CD4-positive, alpha-beta T cell (primary cell): ENCODE data around the gene ANO10. TPM values are rescaled to one million over a fixed set of nuclear protein-coding genes. Genes with fewer than 3 reads are reported as not detected.

ENCODE experiments used
- ATAC-seq: fragments of 200-7000 bp; cut with Tn5 transposase; one replicate; pipeline ENCODE4 v1.10.0; 2022; ENCODE audit warnings: mild to moderate bottlenecking; ENCODE audit not compliant: poor library complexity
- CTCF ChIA-PET: fragments of 350-600 bp; sonication (Branson Sonifier 250); formaldehyde crosslinking; loops from one replicate; lab custom pipeline; 2021; ENCODE audit warnings: antibody characterized with exemption, inconsistent platforms; lab: Charles Lee
- POLR2A ChIA-PET: fragments of 350-600 bp; sonication (Branson Sonifier 250); formaldehyde crosslinking; loops from one replicate; lab custom pipeline; 2021; ENCODE audit warnings: antibody characterized with exemption, inconsistent platforms; lab: Charles Lee
- DNase-seq, 14 experiments: peaks; one replicate each; pipeline ENCODE4 v3.0.0-alpha.2; 2013 to 2020; ENCODE audit warnings: mixed read lengths in 2 of 14
- H3K27ac ChIP-seq, 2 donors: one replicate each; pipeline versions ENCODE4 v1.5.1 to v1.7.0; 2013; ENCODE audit warnings: low read length in 2 of 2, low read depth in 1 of 2, mild to moderate bottlenecking in 1 of 2
- H3K27me3 ChIP-seq, 2 experiments: 1 replicate in 1 of 2; 2 replicates in 1 of 2; pipeline versions ENCODE4 v1.6.1 to v1.7.0; 2013; ENCODE audit warnings: low read length in 2 of 2, control low read depth in 1 of 2, mild to moderate bottlenecking in 1 of 2, moderate library complexity in 1 of 2; ENCODE audit not compliant: insufficient read depth in 2 of 2, control insufficient read depth in 1 of 2
- H3K36me3 ChIP-seq: one replicate; pipeline ENCODE4 v1.6.1; 2013; ENCODE audit warnings: low read length, control low read depth; ENCODE audit not compliant: insufficient read depth
- H3K4me1 ChIP-seq: one replicate; pipeline ENCODE4 v1.6.1; 2013; ENCODE audit warnings: low read length, control low read depth; ENCODE audit not compliant: insufficient read depth
- H3K4me3 ChIP-seq: one replicate; pipeline ENCODE4 v1.5.1; 2013; ENCODE audit warnings: mild to moderate bottlenecking, low read length, moderate library complexity
- H3K9me3 ChIP-seq, 2 experiments: 1 replicate in 1 of 2; 2 replicates in 1 of 2; pipeline versions ENCODE4 v1.6.1 to v1.7.0; 2013; ENCODE audit warnings: low read length in 2 of 2, mild to moderate bottlenecking in 2 of 2, control low read depth in 1 of 2, moderate library complexity in 1 of 2; ENCODE audit not compliant: control insufficient read depth in 1 of 2, insufficient read depth in 1 of 2
- H3K27ac Mint-ChIP-seq: one replicate; pipeline ENCODE4 v1.8.0; 2020; ENCODE audit warnings: mixed read lengths
- H3K27me3 Mint-ChIP-seq: one replicate; pipeline ENCODE4 v1.8.0; 2021; ENCODE audit warnings: mixed read lengths
- H3K36me3 Mint-ChIP-seq: one replicate; pipeline ENCODE4 v1.8.0; 2021; ENCODE audit warnings: low read depth, mixed read lengths
- H3K4me1 Mint-ChIP-seq: one replicate; pipeline ENCODE4 v1.8.0; 2021; ENCODE audit warnings: low read depth, mixed read lengths
- H3K4me3 Mint-ChIP-seq: one replicate; pipeline ENCODE4 v1.8.0; 2020; ENCODE audit warnings: mild to moderate bottlenecking, mixed read lengths
- H3K9me3 Mint-ChIP-seq: one replicate; pipeline ENCODE4 v1.8.0; 2020; ENCODE audit warnings: mixed read lengths
- CTCF ChIP-seq: fragments of 200-600 bp; IDR thresholded peaks from one replicate; pipeline ENCODE4 v1.8.0; 2022; ENCODE audit warnings: antibody characterized with exemption, mild to moderate bottlenecking
- intact Hi-C, 2 experiments: fragments of 100-400 bp; cut with DNase I in 1 of 2; cut with micrococcal nuclease in 1 of 2; formaldehyde crosslinking; loops; one replicate each; pipeline versions ENCODE4 v1.15.1 to v1.9.0; 2023 to 2025; cut with DNase I, micrococcal nuclease
- total RNA-seq, 174 experiments: library from RNA in 2 of 174; stranded (reverse) in 2 of 174; gene quantifications; one replicate each; pipeline ENCODE4 v1.2.3 and lab custom pipeline; 2021 to 2026

ANO10 gene
- total RNA-seq, 2 experiments from 2014 or later, result 6.9 to 8.0 TPM

DNA sequence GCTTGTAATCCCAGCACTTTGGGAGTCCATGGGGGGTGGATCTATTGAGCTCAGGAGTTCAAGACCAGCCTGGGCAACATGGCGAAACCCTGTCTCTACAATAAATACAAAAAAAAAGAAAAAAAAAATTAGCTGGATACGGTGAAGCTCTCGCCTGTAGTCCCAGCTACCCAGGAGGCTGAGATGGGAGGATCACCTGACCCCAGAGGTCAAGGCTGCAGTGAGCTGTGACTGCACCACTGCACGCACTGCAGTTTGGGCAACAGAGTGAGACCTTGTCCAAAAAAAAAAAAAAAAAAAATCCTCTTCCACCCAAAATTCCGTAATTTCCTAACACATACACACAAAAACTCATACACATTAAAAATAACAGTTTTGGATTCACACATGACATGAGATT is 2.2 kb downstream of the ANO10 start:
- CTCF ChIA-PET, result no interaction called here
- TF ChIP-seq CTCF, result no peak

GRCh38 chr3:43618142-43618541 is 3.7 kb downstream of the ANO10 start:
- CTCF ChIA-PET, result no interaction called here
- H3K27ac Mint-ChIP-seq, result no peak overlapping the region
- Histone ChIP-seq H3K4me1 (peaks cover 16% of the 10 kb centered on the region), H3K4me3 (no peak overlapping the region), H3K27ac (no peak overlapping the region), H3K9me3 (no peaks in the 10 kb centered on the region), H3K36me3 (no peaks in the 10 kb centered on the region), H3K27me3 (no peaks in the 10 kb centered on the region)
- intact Hi-C loops, result no loop called here
- DNase-seq (no peak), ATAC-seq (no peak)
- no peaks in the 10 kb centered on the region for H3K9me3 Mint-ChIP-seq
- H3K4me1 Mint-ChIP-seq, result peaks cover 21% of the 10 kb centered on the region
- H3K36me3 Mint-ChIP-seq, result no peaks in the 10 kb centered on the region
- TF ChIP-seq CTCF, result no peak
- POLR2A ChIA-PET, result no interaction called here
- H3K4me3 Mint-ChIP-seq, result no peak overlapping the region
- H3K27me3 Mint-ChIP-seq, result no peaks in the 10 kb centered on the region

More for the DNA sequence above, 2.2 kb downstream of the ANO10 start:
- Histone ChIP-seq H3K4me3 (no peak overlapping the region), H3K4me1 (peaks cover 16% of the 10 kb centered on the region), H3K36me3 (no peaks in the 10 kb centered on the region), H3K27ac (no peak overlapping the region), H3K9me3 (no peaks in the 10 kb centered on the region), H3K27me3 (no peaks in the 10 kb centered on the region)
- H3K27ac Mint-ChIP-seq, result no peak overlapping the region
- H3K4me1 Mint-ChIP-seq, result peaks cover 21% of the 10 kb centered on the region
- no peaks in the 10 kb centered on the region for H3K36me3 Mint-ChIP-seq
- H3K27me3 Mint-ChIP-seq, result no peaks in the 10 kb centered on the region
- H3K4me3 Mint-ChIP-seq, result no peak overlapping the region
- no peaks in the 10 kb centered on the region for H3K9me3 Mint-ChIP-seq
- DNase-seq (no peak), ATAC-seq (no peak)
- intact Hi-C loops, result no loop called here
- POLR2A ChIA-PET, result no interaction called here

DNA sequence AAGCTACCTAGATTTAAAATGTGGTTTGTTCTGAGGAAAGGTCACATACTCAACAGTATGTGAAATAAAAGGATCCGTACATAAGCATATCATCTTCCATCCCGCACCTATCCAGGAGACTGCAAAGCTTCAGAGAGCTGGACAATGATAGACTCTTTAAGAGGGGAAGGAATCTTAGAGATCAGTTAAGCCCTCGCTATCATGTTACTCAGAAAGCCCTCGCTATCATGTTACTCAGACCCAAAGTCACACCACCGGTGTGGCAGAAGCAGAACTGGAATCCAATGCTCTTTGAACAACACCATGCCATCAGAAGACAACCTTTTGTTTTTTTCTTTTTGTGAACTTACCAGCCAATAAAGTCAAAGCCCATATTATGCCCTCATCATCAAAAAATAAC is 5.8 kb downstream of the ANO10 start:
- peaks cover 4% of the 10 kb centered on the region for H3K4me1 Mint-ChIP-seq
- ChIA-PET CTCF (no interaction called here), POLR2A (no interaction called here)
- H3K36me3 Mint-ChIP-seq, result no peaks in the 10 kb centered on the region
- no peaks in the 10 kb centered on the region for H3K9me3 Mint-ChIP-seq
- no peak overlapping the region for H3K27ac ChIP-seq
- no peaks in the 10 kb centered on the region for H3K36me3 ChIP-seq
- ATAC-seq, result no peak
- intact Hi-C loops, result no loop called here
- DNase-seq, result no peak
- no peak overlapping the region for H3K4me3 ChIP-seq
- no peak overlapping the region for H3K4me3 Mint-ChIP-seq
- H3K9me3 ChIP-seq, result no peaks in the 10 kb centered on the region
- no peak overlapping the region for H3K27ac Mint-ChIP-seq
- no peaks in the 10 kb centered on the region for H3K27me3 Mint-ChIP-seq
- no peaks in the 10 kb centered on the region for H3K27me3 ChIP-seq
- peaks cover 2% of the 10 kb centered on the region for H3K4me1 ChIP-seq
- TF ChIP-seq CTCF, result no peak
